Measurements from ENCODE around the gene VASN.

- TF ChIP-seq CTCF (IDR thresholded peaks at IDR 0.05) = no peak
- TF ChIP-seq EZH2 (IDR thresholded peaks at IDR 0.05) = no peak
These were observed 17.7 kb downstream of the VASN start for GRCh38 chr16:4389051-4389955.

Measured in neural progenitor cell (in vitro differentiated cells).